H9 (cell line): ENCODE results near the gene TMEM217. TPM values are rescaled to one million over a fixed set of nuclear protein-coding genes. Genes with fewer than 3 reads are reported as not detected.
A peak's percentile ranks its signal among the peaks of the same experiment; 100 is the strongest.
"Not testable (repeated sequence)": the region's sequence is repeated elsewhere in the genome, so short reads cannot be mapped to it uniquely, and the experiment has no call there.

Experiments
- DNase-seq: peaks from one replicate; pipeline ENCODE4 v3.0.0-alpha.2; 2017
- H2AFZ ChIP-seq: one replicate; pipeline ENCODE4 v1.6.1; 2013; ENCODE audit warnings: mild to moderate bottlenecking, low read length, control low read depth, moderate library complexity
- H2AK5ac ChIP-seq: 2 replicates; pipeline ENCODE4 v1.6.1; 2013; ENCODE audit warnings: low read length, control low read depth, mixed read lengths; ENCODE audit not compliant: insufficient read length
- H2BK120ac ChIP-seq: one replicate; pipeline ENCODE4 v1.6.1; 2013; ENCODE audit warnings: low read depth, mild to moderate bottlenecking, low read length, control low read depth, inconsistent platforms; ENCODE audit not compliant: poor library complexity, severe bottlenecking
- H2BK12ac ChIP-seq: 2 replicates; pipeline ENCODE4 v1.6.1; 2013; ENCODE audit warnings: low read length, control low read depth, mixed read lengths, low read depth; ENCODE audit not compliant: insufficient read length
- H2BK15ac ChIP-seq: 2 replicates; pipeline ENCODE4 v1.6.1; 2013; ENCODE audit warnings: low read depth, low read length, control low read depth
- H2BK20ac ChIP-seq: one replicate; pipeline ENCODE4 v1.6.1; 2013; ENCODE audit warnings: low read depth, mild to moderate bottlenecking, low read length, control low read depth, inconsistent platforms; ENCODE audit not compliant: poor library complexity, severe bottlenecking
- H2BK5ac ChIP-seq: 2 replicates; pipeline ENCODE4 v1.6.1; 2013; ENCODE audit warnings: low read length, control low read depth, mixed read lengths; ENCODE audit not compliant: insufficient read length
- H3K14ac ChIP-seq: 2 replicates; pipeline ENCODE4 v1.6.1; 2013; ENCODE audit warnings: low read length, control low read depth; ENCODE audit not compliant: insufficient read depth
- H3K18ac ChIP-seq: 2 replicates; pipeline ENCODE4 v1.6.1; 2013; ENCODE audit warnings: low read depth, mild to moderate bottlenecking, mixed read lengths, low read length, control low read depth; ENCODE audit not compliant: insufficient read length
- H3K23ac ChIP-seq: 2 replicates; pipeline ENCODE4 v1.6.1; 2013; ENCODE audit warnings: low read length, control low read depth, mixed read lengths, low read depth; ENCODE audit not compliant: insufficient read length
- H3K23me2 ChIP-seq: 2 replicates; pipeline ENCODE4 v1.6.1; 2013; ENCODE audit warnings: low read depth, mild to moderate bottlenecking, mixed read lengths, low read length, control low read depth; ENCODE audit not compliant: insufficient read length, poor library complexity, severe bottlenecking
- H3K27ac ChIP-seq: 2 replicates; pipeline ENCODE4 v1.5.1; 2013; ENCODE audit warnings: low read length, control low read depth, mixed read lengths, low read depth; ENCODE audit not compliant: insufficient read length
- H3K27me3 ChIP-seq: 2 replicates; pipeline ENCODE4 v1.6.1; 2013; ENCODE audit warnings: low read length, control low read depth, inconsistent platforms; ENCODE audit not compliant: insufficient read depth
- H3K4ac ChIP-seq: 2 replicates; pipeline ENCODE4 v1.6.1; 2013; ENCODE audit warnings: low read depth, mild to moderate bottlenecking, control low read depth, inconsistent platforms, low read length, moderate library complexity
- H3K4me1 ChIP-seq: 2 replicates; pipeline ENCODE4 v1.6.1; 2013; ENCODE audit warnings: low read length, control low read depth, inconsistent platforms; ENCODE audit not compliant: insufficient read depth
- H3K4me2 ChIP-seq: 2 replicates; pipeline ENCODE4 v1.6.1; 2013; ENCODE audit warnings: low read length, control low read depth, mixed read lengths; ENCODE audit not compliant: insufficient read length, insufficient read depth
- H3K56ac ChIP-seq: 2 replicates; pipeline ENCODE4 v1.6.1; 2013; ENCODE audit warnings: low read depth, mild to moderate bottlenecking, mixed read lengths, low read length, control low read depth; ENCODE audit not compliant: insufficient read length
- H3K79me1 ChIP-seq: 2 replicates; pipeline ENCODE4 v1.6.1; 2013; ENCODE audit warnings: low read depth, mild to moderate bottlenecking, moderate library complexity, low read length, control low read depth, inconsistent platforms; ENCODE audit not compliant: insufficient read depth, poor library complexity, severe bottlenecking
- H3K79me2 ChIP-seq: 2 replicates; pipeline ENCODE4 v1.6.1; 2013; ENCODE audit warnings: low read length, control low read depth, inconsistent platforms; ENCODE audit not compliant: insufficient read depth
- H3K9ac ChIP-seq: 2 replicates; pipeline ENCODE4 v1.6.1; 2013; ENCODE audit warnings: low read length, control low read depth, mixed read lengths; ENCODE audit not compliant: insufficient read length; ENCODE audit errors: extremely low read depth
- H3K9me3 ChIP-seq: one replicate; pipeline ENCODE4 v1.6.1; 2013; ENCODE audit warnings: low read depth, low read length, inconsistent platforms; ENCODE audit not compliant: control insufficient read depth
- H3T11ph ChIP-seq: one replicate; pipeline ENCODE4 v1.6.1; 2013; ENCODE audit warnings: mild to moderate bottlenecking, low read length, control low read depth, inconsistent platforms
- H4K20me1 ChIP-seq: one replicate; pipeline ENCODE4 v1.6.1; 2013; ENCODE audit not compliant: control insufficient read depth, insufficient read length, insufficient read depth
- H4K5ac ChIP-seq: 2 replicates; pipeline ENCODE4 v1.6.1; 2013; ENCODE audit warnings: low read depth, mild to moderate bottlenecking, mixed read lengths, low read length, control low read depth; ENCODE audit not compliant: insufficient read length
- H4K8ac ChIP-seq: replicated peaks from 2 replicates; pipeline ENCODE4 v1.6.1; 2013; ENCODE audit warnings: low read length, control low read depth, mixed read lengths, low read depth; ENCODE audit not compliant: insufficient read length
- H4K91ac ChIP-seq: 2 replicates; pipeline ENCODE4 v1.6.1; 2013; ENCODE audit warnings: low read depth, mild to moderate bottlenecking, moderate library complexity, mixed read lengths, low read length, control low read depth; ENCODE audit not compliant: insufficient read length
- H3K27ac Mint-ChIP-seq, 3 experiments: 2 replicates in 2 of 3; 3 replicates in 1 of 3; pipeline ENCODE4 v1.8.0; 2020 to 2021; ENCODE audit warnings: mixed read lengths in 3 of 3, mild to moderate bottlenecking in 1 of 3, moderate library complexity in 1 of 3
- H3K27me3 Mint-ChIP-seq: 2 replicates; pipeline ENCODE4 v1.8.0; 2021; ENCODE audit warnings: low read depth, mild to moderate bottlenecking, moderate library complexity, mixed read lengths
- H3K36me3 Mint-ChIP-seq, 3 experiments: 2 replicates in 2 of 3; 3 replicates in 1 of 3; pipeline ENCODE4 v1.8.0; 2020 to 2021; ENCODE audit warnings: low read depth in 3 of 3, mixed read lengths in 3 of 3; ENCODE audit not compliant: insufficient read depth in 1 of 3
- H3K4me1 Mint-ChIP-seq, 2 experiments: 2 replicates each; pipeline ENCODE4 v1.8.0; 2020; ENCODE audit warnings: mixed read lengths in 2 of 2
- H3K4me3 Mint-ChIP-seq, 2 experiments: 2 replicates in 1 of 2; 3 replicates in 1 of 2; pipeline ENCODE4 v1.8.0; 2020 to 2021; ENCODE audit warnings: mild to moderate bottlenecking in 2 of 2, mixed read lengths in 2 of 2, moderate library complexity in 1 of 2
- H3K9me3 Mint-ChIP-seq, 2 experiments: 2 replicates in 1 of 2; 3 replicates in 1 of 2; pipeline ENCODE4 v1.8.0; 2020; ENCODE audit warnings: mild to moderate bottlenecking in 2 of 2, mixed read lengths in 2 of 2, moderate library complexity in 1 of 2
- WGBS: extraction: QIAGEN DNeasy Blood & Tissue Kit; methylation state at CpG from one replicate; pipeline ENCODE4 v1.1.7; 2013; ENCODE audit warnings: missing lambda C conversion rate, low lambda C conversion rate, mixed read lengths; ENCODE audit not compliant: insufficient read length; ENCODE audit errors: extremely low coverage; 5-methylcytosine and 5-hydroxymethylcytosine counted together
- long read RNA-seq: library from polyadenylated mRNA; unstranded; transcript quantifications from one replicate; pipeline ENCODE4 v2.0.0, GENCODE V29; 2020
- total RNA-seq: library from RNA; stranded (reverse); gene quantifications from 2 replicates; pipeline ENCODE4 v1.2.1, GENCODE V29; 2021
- TF ChIP-seq, protein P1 (sequence below): fragments of 200-600 bp; sonication (generic); conservative IDR thresholded peaks from 3 replicates; pipeline ENCODE4 v1.8.0; 2021; ENCODE audit warnings: antibody characterized with exemption, mild to moderate bottlenecking

The TMEM217 gene
- 1.1 and 1.4 TPM in 2 replicates for total RNA-seq
- long read RNA-seq, partial matches to known transcripts, result 4 of 7 reads
- long read RNA-seq, other reads (novel, unspliced or antisense), result 3 of 7 reads

DNA sequence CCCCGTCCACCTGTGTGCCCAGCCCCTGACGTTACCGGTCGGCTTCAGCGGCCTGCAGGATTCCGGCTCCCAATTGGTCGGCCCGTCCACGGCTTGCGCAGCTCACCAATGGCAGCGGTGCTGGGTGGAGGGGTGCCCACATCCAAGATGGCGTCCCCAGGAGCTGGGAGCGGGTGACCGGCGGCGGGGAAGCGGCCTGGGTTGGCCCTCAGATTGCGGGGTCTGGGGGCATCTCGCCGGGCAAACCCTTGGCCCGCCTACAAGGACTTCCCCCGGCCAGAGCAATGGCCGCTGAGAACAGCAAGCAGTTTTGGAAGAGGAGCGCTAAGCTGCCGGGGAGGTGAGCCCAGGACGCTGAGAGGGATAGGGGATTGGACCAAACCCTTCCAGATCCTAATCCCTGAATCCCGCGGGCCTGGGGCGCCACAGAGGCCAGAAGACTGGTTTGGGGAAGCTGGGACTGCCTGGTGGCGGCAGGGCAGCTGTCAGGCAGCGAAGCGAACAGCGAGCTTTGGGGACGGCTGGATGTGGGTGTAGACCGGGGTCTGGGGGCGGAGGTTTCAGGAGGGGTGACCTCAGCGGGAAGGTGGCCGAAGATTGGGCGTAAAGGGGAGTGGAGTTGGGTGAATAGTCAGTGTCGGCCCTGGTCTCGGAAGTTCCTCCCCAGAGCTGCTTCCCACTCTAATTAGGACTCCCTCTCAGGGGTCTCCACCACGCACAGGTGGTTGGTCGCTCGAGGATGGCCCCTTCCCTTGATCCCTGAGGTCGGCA is at the start of gene TMEM217, which contains the start of gene TBC1D22B:
Gene TMEM217 (minus strand): TSS at position 511 of the 771 bp plus-strand sequence. CDS start 39,114 bp downstream, outside the sequence.
Gene TBC1D22B (plus strand): TSS at position 139 of the 771 bp plus-strand sequence. CDS start 146 bp downstream, at position 285.
- H3K4me1 Mint-ChIP-seq, result peaks cover 25 to 30% of the 10 kb centered on the region in 2 experiments
- Histone ChIP-seq H3K4me1 (no peaks in the 10 kb centered on the region), H3K79me1 (no peaks in the 10 kb centered on the region), H4K91ac (no peak within 1 kb of the TSS), H2AFZ (peak within 1 kb of the TSS; percentile 24), H3K9me3 (no peaks in the 10 kb centered on the region), H3K56ac (no peak within 1 kb of the TSS), H2BK15ac (no peak within 1 kb of the TSS), H3K14ac (peak within 1 kb of the TSS; percentile 89), H3K9ac (peak within 1 kb of the TSS; percentile 91), H4K20me1 (no peaks in the 10 kb centered on the region), H3K4me2 (peak within 1 kb of the TSS; percentile 93), H3K79me2 (peaks cover 11% of the 10 kb centered on the region; the same call in 1 of the 2 replicates), H3K4ac (no peak within 1 kb of the TSS; the same call in 1 of the 2 replicates), H3K23ac (no peak within 1 kb of the TSS), H3K27ac (peak within 1 kb of the TSS; percentile 30), H3K23me2 (peaks cover 4% of the 10 kb centered on the region), H2AK5ac (no peak within 1 kb of the TSS), H3K18ac (peak within 1 kb of the TSS; percentile 91), H4K5ac (no peak within 1 kb of the TSS), H2BK12ac (no peak within 1 kb of the TSS), H2BK120ac (no peak within 1 kb of the TSS), H3K27me3 (no peaks in the 10 kb centered on the region), H4K8ac (no peak within 1 kb of the TSS), H3T11ph (no peak within 1 kb of the TSS), H2BK20ac (no peak within 1 kb of the TSS), H2BK5ac (no peak within 1 kb of the TSS)
- H3K27ac Mint-ChIP-seq, result peak within 1 kb of the TSS; percentile 97 to 98 (median 98)
- peak; percentile 99 for DNase-seq
- TF ChIP-seq, protein P1, sequence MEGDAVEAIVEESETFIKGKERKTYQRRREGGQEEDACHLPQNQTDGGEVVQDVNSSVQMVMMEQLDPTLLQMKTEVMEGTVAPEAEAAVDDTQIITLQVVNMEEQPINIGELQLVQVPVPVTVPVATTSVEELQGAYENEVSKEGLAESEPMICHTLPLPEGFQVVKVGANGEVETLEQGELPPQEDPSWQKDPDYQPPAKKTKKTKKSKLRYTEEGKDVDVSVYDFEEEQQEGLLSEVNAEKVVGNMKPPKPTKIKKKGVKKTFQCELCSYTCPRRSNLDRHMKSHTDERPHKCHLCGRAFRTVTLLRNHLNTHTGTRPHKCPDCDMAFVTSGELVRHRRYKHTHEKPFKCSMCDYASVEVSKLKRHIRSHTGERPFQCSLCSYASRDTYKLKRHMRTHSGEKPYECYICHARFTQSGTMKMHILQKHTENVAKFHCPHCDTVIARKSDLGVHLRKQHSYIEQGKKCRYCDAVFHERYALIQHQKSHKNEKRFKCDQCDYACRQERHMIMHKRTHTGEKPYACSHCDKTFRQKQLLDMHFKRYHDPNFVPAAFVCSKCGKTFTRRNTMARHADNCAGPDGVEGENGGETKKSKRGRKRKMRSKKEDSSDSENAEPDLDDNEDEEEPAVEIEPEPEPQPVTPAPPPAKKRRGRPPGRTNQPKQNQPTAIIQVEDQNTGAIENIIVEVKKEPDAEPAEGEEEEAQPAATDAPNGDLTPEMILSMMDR, result no peak
- no peaks in the 10 kb centered on the region for H3K9me3 Mint-ChIP-seq
- peaks cover 14% of the 10 kb centered on the region for H3K27me3 Mint-ChIP-seq
- no CpG with 5 or more reads among the region's 45 CpGs for WGBS
- peaks cover 0 to 3% (median 2%) of the 10 kb centered on the region in 3 experiments; a peak in 3 of 7 replicates for H3K36me3 Mint-ChIP-seq
- peak within 1 kb of the TSS; percentile 99 for H3K4me3 Mint-ChIP-seq

DNA sequence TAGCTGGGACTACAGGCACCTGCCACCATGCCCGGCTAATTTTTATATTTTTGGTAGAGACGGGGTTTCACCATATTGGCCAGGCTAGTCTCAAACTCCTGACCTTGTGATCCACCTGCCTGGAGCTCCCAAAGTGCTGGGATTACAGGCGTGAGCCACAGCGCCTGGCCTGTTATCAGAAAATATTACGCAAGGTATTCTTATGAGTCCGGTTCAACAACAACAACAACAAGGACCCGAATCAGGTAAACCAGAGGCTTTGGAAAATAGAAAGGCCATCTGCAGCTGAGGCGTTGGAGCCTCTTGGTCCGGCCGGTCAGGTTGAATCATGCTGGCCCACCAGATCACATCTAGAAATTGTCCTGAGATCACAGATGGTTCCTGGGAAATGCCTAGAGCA is 49.5 kb upstream of the TMEM217 start:
- not testable (repeated sequence) for H2AK5ac ChIP-seq, H3K27me3 Mint-ChIP-seq, H4K91ac ChIP-seq, H2BK20ac ChIP-seq, H3K79me1 ChIP-seq, H4K8ac ChIP-seq, H3K27me3 ChIP-seq, H3K79me2 ChIP-seq, H3K18ac ChIP-seq, H3K56ac ChIP-seq, H2BK15ac ChIP-seq, H3K23ac ChIP-seq, H3T11ph ChIP-seq, H3K14ac ChIP-seq, H4K20me1 ChIP-seq, H2BK5ac ChIP-seq, H4K5ac ChIP-seq, H3K9ac ChIP-seq, H2BK12ac ChIP-seq, H3K4me2 ChIP-seq, H3K4ac ChIP-seq, H3K4me1 Mint-ChIP-seq, H3K27ac Mint-ChIP-seq, H2BK120ac ChIP-seq, H3K27ac ChIP-seq, H3K9me3 Mint-ChIP-seq, H3K4me1 ChIP-seq, H3K9me3 ChIP-seq, H3K4me3 Mint-ChIP-seq, DNase-seq, H3K23me2 ChIP-seq, H2AFZ ChIP-seq
- peaks cover 1 to 27% (median 12%) of the 10 kb centered on the region in 3 experiments; a peak in 4 of 7 replicates for H3K36me3 Mint-ChIP-seq
- WGBS, result no CpG with 5 or more reads among the region's 10 CpGs
